ENCODE measurements around the gene RSPH10B2.
A peak's percentile ranks its signal among the peaks of the same experiment; 100 is the strongest.
"Not testable (repeated sequence)": the region's sequence is repeated elsewhere in the genome, so short reads cannot be mapped to it uniquely, and the experiment has no call there.

Gene RSPH10B2

GRCh38 chr7:6729492-6730342 is 24.2 kb upstream of the RSPH10B2 start:
- Mint-ChIP-seq H3K27me3 (ENCODE audit: low read depth) (no peaks in the 10 kb centered on the region), H3K4me3 (peak overlapping the region; percentile 96), H3K4me1 (ENCODE audit: low read depth) (peaks cover 11% of the 10 kb centered on the region), H3K9me3 (peaks cover 11% of the 10 kb centered on the region), H3K36me3 (ENCODE audit: low read depth) (peaks cover 39% of the 10 kb centered on the region), H3K27ac (peak overlapping the region; percentile 86)
- DNase-seq (ENCODE audit: low spot score) = peak; percentile 86

GRCh38 chr7:6730343-6730633 is 23.6 kb upstream of the RSPH10B2 start:
- peaks cover 11% of the 10 kb centered on the region for H3K4me1 Mint-ChIP-seq (ENCODE audit: low read depth)
- H3K4me3 Mint-ChIP-seq = peak overlapping the region; percentile 96
- H3K27ac Mint-ChIP-seq = peak overlapping the region; percentile 78
- no peak for DNase-seq (ENCODE audit: low spot score)
- H3K27me3 Mint-ChIP-seq (ENCODE audit: low read depth) = no peaks in the 10 kb centered on the region
- peaks cover 11% of the 10 kb centered on the region for H3K9me3 Mint-ChIP-seq
- H3K36me3 Mint-ChIP-seq (ENCODE audit: low read depth) = peaks cover 43% of the 10 kb centered on the region

GRCh38 chr7:6738415-6738814 is 15.5 kb upstream of the RSPH10B2 start:
- not testable (repeated sequence) for H3K9me3 Mint-ChIP-seq; DNase-seq (ENCODE audit: low spot score); H3K27ac Mint-ChIP-seq; H3K27me3 Mint-ChIP-seq (ENCODE audit: low read depth); H3K4me1 Mint-ChIP-seq (ENCODE audit: low read depth); H3K4me3 Mint-ChIP-seq
- H3K36me3 Mint-ChIP-seq (ENCODE audit: low read depth) = peaks cover 53% of the 10 kb centered on the region

GRCh38 chr7:6744410-6745100 is 9.3 kb upstream of the RSPH10B2 start:
- not testable (repeated sequence) for H3K4me1 Mint-ChIP-seq (ENCODE audit: low read depth); H3K4me3 Mint-ChIP-seq; DNase-seq (ENCODE audit: low spot score); H3K9me3 Mint-ChIP-seq; H3K27me3 Mint-ChIP-seq (ENCODE audit: low read depth); H3K27ac Mint-ChIP-seq
- H3K36me3 Mint-ChIP-seq (ENCODE audit: low read depth) = peaks cover 20% of the 10 kb centered on the region

GRCh38 chr7:6749335-6749734 is 4.6 kb upstream of the RSPH10B2 start:
- H3K4me1 Mint-ChIP-seq (ENCODE audit: low read depth); DNase-seq (ENCODE audit: low spot score); H3K36me3 Mint-ChIP-seq (ENCODE audit: low read depth); H3K27me3 Mint-ChIP-seq (ENCODE audit: low read depth); H3K9me3 Mint-ChIP-seq; H3K27ac Mint-ChIP-seq; H3K4me3 Mint-ChIP-seq: not testable (repeated sequence)

GRCh38 chr7:6750173-6750572 is 3.7 kb upstream of the RSPH10B2 start:
- not testable (repeated sequence) for H3K4me3 Mint-ChIP-seq; H3K9me3 Mint-ChIP-seq; H3K27ac Mint-ChIP-seq; H3K4me1 Mint-ChIP-seq (ENCODE audit: low read depth); H3K36me3 Mint-ChIP-seq (ENCODE audit: low read depth); H3K27me3 Mint-ChIP-seq (ENCODE audit: low read depth); DNase-seq (ENCODE audit: low spot score)

- H3K27ac Mint-ChIP-seq; H3K27me3 Mint-ChIP-seq (ENCODE audit: low read depth); H3K9me3 Mint-ChIP-seq; H3K4me1 Mint-ChIP-seq (ENCODE audit: low read depth); H3K4me3 Mint-ChIP-seq; H3K36me3 Mint-ChIP-seq (ENCODE audit: low read depth); DNase-seq (ENCODE audit: low spot score): not testable (repeated sequence)
Observed at GRCh38 chr7:6761186-6761585, 7.3 kb downstream of the RSPH10B2 start.

GRCh38 chr7:6781581-6781980 is 27.7 kb downstream of the RSPH10B2 start:
- not testable (repeated sequence) for H3K36me3 Mint-ChIP-seq (ENCODE audit: low read depth); H3K27me3 Mint-ChIP-seq (ENCODE audit: low read depth); H3K27ac Mint-ChIP-seq; DNase-seq (ENCODE audit: low spot score); H3K9me3 Mint-ChIP-seq; H3K4me3 Mint-ChIP-seq; H3K4me1 Mint-ChIP-seq (ENCODE audit: low read depth)

- DNase-seq (ENCODE audit: low spot score); H3K27me3 Mint-ChIP-seq (ENCODE audit: low read depth); H3K4me1 Mint-ChIP-seq (ENCODE audit: low read depth); H3K9me3 Mint-ChIP-seq; H3K27ac Mint-ChIP-seq; H3K36me3 Mint-ChIP-seq (ENCODE audit: low read depth); H3K4me3 Mint-ChIP-seq: not testable (repeated sequence)
Observed at GRCh38 chr7:6789353-6789752, 35.5 kb downstream of the RSPH10B2 start.

GRCh38 chr7:6792113-6792872 is 38.4 kb downstream of the RSPH10B2 start:
- H3K27me3 Mint-ChIP-seq (ENCODE audit: low read depth); H3K9me3 Mint-ChIP-seq; H3K4me3 Mint-ChIP-seq; H3K36me3 Mint-ChIP-seq (ENCODE audit: low read depth); DNase-seq (ENCODE audit: low spot score); H3K4me1 Mint-ChIP-seq (ENCODE audit: low read depth); H3K27ac Mint-ChIP-seq: not testable (repeated sequence)

- H3K4me3 Mint-ChIP-seq; H3K9me3 Mint-ChIP-seq; H3K4me1 Mint-ChIP-seq (ENCODE audit: low read depth); H3K36me3 Mint-ChIP-seq (ENCODE audit: low read depth); DNase-seq (ENCODE audit: low spot score); H3K27ac Mint-ChIP-seq; H3K27me3 Mint-ChIP-seq (ENCODE audit: low read depth): not testable (repeated sequence)
Observed at GRCh38 chr7:6794276-6794675, 40.4 kb downstream of the RSPH10B2 start.

- not testable (repeated sequence) for H3K36me3 Mint-ChIP-seq (ENCODE audit: low read depth); H3K4me3 Mint-ChIP-seq; H3K27me3 Mint-ChIP-seq (ENCODE audit: low read depth); H3K4me1 Mint-ChIP-seq (ENCODE audit: low read depth); H3K9me3 Mint-ChIP-seq; DNase-seq (ENCODE audit: low spot score); H3K27ac Mint-ChIP-seq
Observed at GRCh38 chr7:6797218-6797617, 43.3 kb downstream of the RSPH10B2 start.

GRCh38 chr7:6798047-6798446 is 44.1 kb downstream of the RSPH10B2 start:
- H3K27me3 Mint-ChIP-seq (ENCODE audit: low read depth); H3K4me3 Mint-ChIP-seq; H3K27ac Mint-ChIP-seq; H3K36me3 Mint-ChIP-seq (ENCODE audit: low read depth); H3K4me1 Mint-ChIP-seq (ENCODE audit: low read depth); DNase-seq (ENCODE audit: low spot score); H3K9me3 Mint-ChIP-seq: not testable (repeated sequence)

GRCh38 chr7:6799887-6800286 is 46.0 kb downstream of the RSPH10B2 start:
- not testable (repeated sequence) for H3K27ac Mint-ChIP-seq; H3K9me3 Mint-ChIP-seq; H3K4me1 Mint-ChIP-seq (ENCODE audit: low read depth); H3K4me3 Mint-ChIP-seq; H3K27me3 Mint-ChIP-seq (ENCODE audit: low read depth); H3K36me3 Mint-ChIP-seq (ENCODE audit: low read depth); DNase-seq (ENCODE audit: low spot score)
